Measurements from ENCODE around the gene SIX1. TPM values are rescaled to one million over a fixed set of nuclear protein-coding genes. Genes with fewer than 3 reads are reported as not detected.

The SIX1 gene
- polyA plus RNA-seq, 2 of the 4 experiments (the other 2 are of a cell fraction) = 4.4 to 7.2 TPM

- CTCF ChIA-PET = interaction anchor here (0.6 kb wide), 2 partner anchors 24 to 66 kb away, joined by 3 to 4 read pairs; no protein-coding TSS in a partner anchor
- Histone ChIP-seq H3K9me3 (no peaks in the 10 kb centered on the region), H3K4me2 (no peak overlapping the region), H3K4me1 (no peaks in the 10 kb centered on the region), H3K27ac (no peak overlapping the region), H3K4me3 (no peak overlapping the region)
- no peak for DNase-seq (ENCODE audit: low read depth in 1 of 2, low spot score in 1 of 2)
- TF ChIP-seq ZNF302 (CRISPR knock-in tag; IDR thresholded peaks at IDR 0.05) (no peak), HOXA7 (CRISPR knock-in tag; IDR thresholded peaks at IDR 0.05) (no peak), CEBPB (IDR thresholded peaks at IDR 0.05) (no peak), ZSCAN20 (CRISPR knock-in tag; IDR thresholded peaks at IDR 0.05) (no peak), HOXB5 (CRISPR knock-in tag; IDR thresholded peaks at IDR 0.05) (no peak), FOSL2 (IDR thresholded peaks at IDR 0.05) (no peak), FOSL2 (CRISPR knock-in tag; IDR thresholded peaks at IDR 0.05) (no peak)
- FAIRE-seq = no peak
- ATAC-seq = no peak
- 69% methylated on average over 4 of the region's 4 CpGs for WGBS (ENCODE audit: missing lambda C conversion rate)
- POLR2A ChIA-PET = interaction anchor here (0.6 kb wide), 1 partner anchor 39 kb away, joined by 3 read pairs; no protein-coding TSS in a partner anchor
Measured at GRCh38 chr14:60679566-60680258, 30.4 kb upstream of the SIX1 start.

- TF ChIP-seq EP300 (IDR thresholded peaks at IDR 0.05) = no peak
- no peak for TF ChIP-seq CBX2 (IDR thresholded peaks at IDR 0.05; ENCODE audit: borderline replicate concordance, low read depth)
- TF ChIP-seq MYC (IDR thresholded peaks at IDR 0.05; ENCODE audit: borderline replicate concordance, low read length) = no peak
- no peak for TF ChIP-seq ELK1 (IDR thresholded peaks at IDR 0.05; ENCODE audit: low read depth, low read length)
- no peak for TF ChIP-seq USF2 (IDR thresholded peaks at IDR 0.05)
- no peak for TF ChIP-seq MAFK (IDR thresholded peaks at IDR 0.05; ENCODE audit: partially characterized antibody)
- TF ChIP-seq NPAS2 (CRISPR knock-in tag; IDR thresholded peaks at IDR 0.05; ENCODE audit: borderline replicate concordance) = no peak
- no peak overlapping the region for H3K4me3 ChIP-seq
- H3K4me2 ChIP-seq = no peak overlapping the region
- no peaks in the 10 kb centered on the region for H3K9me3 ChIP-seq
- no peaks in the 10 kb centered on the region for H3K4me1 ChIP-seq
- no peak for DNase-seq (ENCODE audit: low read depth in 1 of 2, low spot score in 1 of 2)
- H3K27ac ChIP-seq = no peak overlapping the region
- ATAC-seq = no peak
- no peak for FAIRE-seq
- POLR2A ChIA-PET = no interaction called here
- CTCF ChIA-PET = no interaction called here
Measured at GRCh38 chr14:60677701-60678100, 28.4 kb upstream of the SIX1 start.

- Histone ChIP-seq H3K4me3 (no peak overlapping the region), H3K27ac (no peak overlapping the region), H3K4me2 (no peak overlapping the region), H3K4me1 (no peaks in the 10 kb centered on the region), H3K9me3 (peaks cover 4% of the 10 kb centered on the region; the same call in 1 of the 3 replicates)
- POLR2A ChIA-PET = no interaction called here
- CTCF ChIA-PET = no interaction called here
- WGBS (ENCODE audit: missing lambda C conversion rate) = 68% methylated on average over 3 of the region's 3 CpGs
- DNase-seq (ENCODE audit: low read depth in 1 of 2, low spot score in 1 of 2) = no peak
- no peak for FAIRE-seq
- no peak for ATAC-seq
- TF ChIP-seq ZFP36 (IDR thresholded peaks at IDR 0.05; ENCODE audit: borderline replicate concordance, partially characterized antibody) (no peak), FOXS1 (CRISPR knock-in tag; IDR thresholded peaks at IDR 0.05) (no peak)
Measured at GRCh38 chr14:60670989-60671388, 21.7 kb upstream of the SIX1 start.

- TF ChIP-seq GATA3 (IDR thresholded peaks at IDR 0.05; ENCODE audit: borderline replicate concordance) (no peak), FOSB (CRISPR knock-in tag; IDR thresholded peaks at IDR 0.05) (no peak), MAFK (IDR thresholded peaks at IDR 0.05; ENCODE audit: partially characterized antibody) (peak; percentile 94), REST (IDR thresholded peaks at IDR 0.05) (no peak), NR3C1 (IDR thresholded peaks at IDR 0.05) (no peak), HOXB13 (CRISPR knock-in tag; IDR thresholded peaks at IDR 0.05; ENCODE audit: low read depth) (no peak), CHD4 (IDR thresholded peaks at IDR 0.05; ENCODE audit: borderline replicate concordance) (no peak), HOXA7 (CRISPR knock-in tag; IDR thresholded peaks at IDR 0.05) (no peak), NFE2L2 (conservative IDR thresholded peaks at IDR 0.05; ENCODE audit: low read length) (peak; percentile 95), HDAC2 (IDR thresholded peaks at IDR 0.05) (no peak)
- Histone ChIP-seq H3K27ac (peak overlapping the region in 1 of 2 experiments; percentile 6; a peak in 1 of 6 replicates), H3K9me3 (peaks cover 4% of the 10 kb centered on the region; the same call in 1 of the 3 replicates), H3K4me3 (no peak overlapping the region), H3K4me1 (no peaks in the 10 kb centered on the region), H3K4me2 (no peak overlapping the region)
- DNase-seq (ENCODE audit: low read depth in 1 of 2, low spot score in 1 of 2) (peak in 1 of 2 experiments; percentile 31), FAIRE-seq (no peak), ATAC-seq (no peak)
- 81% methylated on average over 5 of the region's 5 CpGs for WGBS (ENCODE audit: missing lambda C conversion rate)
- ChIA-PET POLR2A (no interaction called here), CTCF (no interaction called here)
Measured at GRCh38 chr14:60668431-60669112, 19.3 kb upstream of the SIX1 start.

Data from A549 (cell line).